Neuronal stem cell (in vitro differentiated cells): ENCODE results near the gene PCDHA12.
"Not testable (repeated sequence)": the region's sequence is repeated elsewhere in the genome, so short reads cannot be mapped to it uniquely, and the experiment has no call there.

ENCODE experiments used
- DNase-seq: peaks from one replicate; pipeline ENCODE4 v3.0.0-alpha.2; 2013; ENCODE audit warnings: low spot score
- H2AFZ ChIP-seq: one replicate; pipeline ENCODE4 v1.6.1; 2013; ENCODE audit warnings: mild to moderate bottlenecking, low read length, inconsistent platforms
- H2AK5ac ChIP-seq: 2 replicates; pipeline ENCODE4 v1.6.1; 2013; ENCODE audit warnings: low read depth, mild to moderate bottlenecking, inconsistent platforms, low read length, moderate library complexity, mixed read lengths
- H2BK120ac ChIP-seq: 2 replicates; pipeline ENCODE4 v1.6.1; 2013; ENCODE audit warnings: low read depth, mild to moderate bottlenecking, inconsistent platforms, low read length, moderate library complexity, mixed read lengths
- H2BK12ac ChIP-seq: one replicate; pipeline ENCODE4 v1.6.1; 2013; ENCODE audit warnings: low read length, inconsistent platforms
- H2BK15ac ChIP-seq: 2 replicates; pipeline ENCODE4 v1.6.1; 2013; ENCODE audit warnings: mild to moderate bottlenecking, low read length, inconsistent platforms, mixed read lengths
- H2BK5ac ChIP-seq: one replicate; pipeline ENCODE4 v1.6.1; 2013; ENCODE audit warnings: inconsistent platforms, mild to moderate bottlenecking, low read length, moderate library complexity
- H3K14ac ChIP-seq: one replicate; pipeline ENCODE4 v1.6.1; 2013; ENCODE audit warnings: low read length, inconsistent platforms
- H3K18ac ChIP-seq: 2 replicates; pipeline ENCODE4 v1.6.1; 2013; ENCODE audit warnings: low read length, inconsistent platforms
- H3K23ac ChIP-seq: 2 replicates; pipeline ENCODE4 v1.6.1; 2013; ENCODE audit warnings: low read depth, mild to moderate bottlenecking, mixed read lengths, low read length, inconsistent platforms; ENCODE audit not compliant: poor library complexity
- H3K27ac ChIP-seq: replicated peaks from 3 replicates; pipeline ENCODE4 v1.5.1; 2013; ENCODE audit warnings: low read length, inconsistent platforms
- H3K27me3 ChIP-seq, 3 experiments: 2 replicates each; pipeline ENCODE4 v1.6.1; 2013; ENCODE audit warnings: low read length in 3 of 3, mild to moderate bottlenecking in 2 of 3, inconsistent platforms in 1 of 3, low read depth in 1 of 3, mixed read lengths in 1 of 3, moderate library complexity in 1 of 3; ENCODE audit not compliant: control insufficient read depth in 3 of 3, insufficient read depth in 3 of 3
- H3K36me3 ChIP-seq, 2 donors: replicated peaks in 1 of 2; 2 replicates each; pipeline ENCODE4 v1.6.1; 2013; ENCODE audit warnings: low read length in 2 of 2; ENCODE audit not compliant: control insufficient read depth in 2 of 2, insufficient read depth in 2 of 2
- H3K4ac ChIP-seq: 2 replicates; pipeline ENCODE4 v1.6.1; 2013; ENCODE audit warnings: inconsistent platforms, mild to moderate bottlenecking, low read length, moderate library complexity
- H3K4me1 ChIP-seq, 2 donors: 1 replicate in 1 of 2; 2 replicates in 1 of 2; pipeline ENCODE4 v1.6.1; 2013; ENCODE audit warnings: low read length in 2 of 2, low read depth in 1 of 2; ENCODE audit not compliant: control insufficient read depth in 2 of 2, insufficient read depth in 1 of 2
- H3K4me2 ChIP-seq: one replicate; pipeline ENCODE4 v1.6.1; 2013; ENCODE audit warnings: mild to moderate bottlenecking, low read length, inconsistent platforms; ENCODE audit not compliant: insufficient read depth, poor library complexity, severe bottlenecking
- H3K4me3 ChIP-seq, 2 donors: 2 replicates each; pipeline ENCODE4 v1.5.1; 2013; ENCODE audit warnings: low read length in 2 of 2, mild to moderate bottlenecking in 2 of 2, inconsistent platforms in 1 of 2, moderate library complexity in 1 of 2
- H3K79me1 ChIP-seq: one replicate; pipeline ENCODE4 v1.6.1; 2013; ENCODE audit warnings: low read depth, mild to moderate bottlenecking, inconsistent platforms, low read length, moderate library complexity
- H3K9ac ChIP-seq: one replicate; pipeline ENCODE4 v1.6.1; 2013; ENCODE audit warnings: mild to moderate bottlenecking, low read depth, low read length, inconsistent platforms; ENCODE audit not compliant: poor library complexity
- H3K9me3 ChIP-seq, 2 donors: replicated peaks in 1 of 2; 2 replicates each; pipeline versions ENCODE3 to v1.6.1; 2013; ENCODE audit warnings: low read length in 2 of 2, mild to moderate bottlenecking in 2 of 2, inconsistent platforms in 1 of 2, low read depth in 1 of 2, mixed read lengths in 1 of 2, moderate library complexity in 1 of 2; ENCODE audit not compliant: control insufficient read depth in 2 of 2, insufficient read depth in 1 of 2
- H4K8ac ChIP-seq: one replicate; pipeline ENCODE4 v1.6.1; 2013; ENCODE audit warnings: low read depth, mild to moderate bottlenecking, inconsistent platforms, low read length, moderate library complexity
- H4K91ac ChIP-seq: one replicate; pipeline ENCODE4 v1.6.1; 2013; ENCODE audit warnings: low read length, low read depth, mild to moderate bottlenecking, inconsistent platforms; ENCODE audit not compliant: poor library complexity
- WGBS, 2 donors: extraction: QIAGEN DNeasy Blood & Tissue Kit; methylation state at CpG; one replicate each; pipeline ENCODE4 v1.1.7; 2013; ENCODE audit warnings: missing lambda C conversion rate in 2 of 2, mixed read lengths in 1 of 2; ENCODE audit not compliant: insufficient read length in 2 of 2, insufficient replicate concordance in 1 of 2; ENCODE audit errors: extremely low coverage in 2 of 2; 5-methylcytosine and 5-hydroxymethylcytosine counted together

PCDHA12 gene

GRCh38 chr5:140848139-140849102 lies 26.7 kb upstream of the PCDHA12 start, which contains the start of gene PCDHA9:
Gene PCDHA9, plus strand, starts transcription at chr5:140848382. Its CDS starts 114 bp downstream, at chr5:140848496.
- not testable (repeated sequence) for H3K18ac ChIP-seq, H3K4me1 ChIP-seq, H3K27ac ChIP-seq, H2BK120ac ChIP-seq, H3K23ac ChIP-seq, H2BK15ac ChIP-seq, H3K4me2 ChIP-seq, H3K14ac ChIP-seq, H2AK5ac ChIP-seq, H3K36me3 ChIP-seq, H3K27me3 ChIP-seq, H2BK5ac ChIP-seq, H2BK12ac ChIP-seq, H3K4ac ChIP-seq, H4K8ac ChIP-seq, H4K91ac ChIP-seq, H3K9ac ChIP-seq, DNase-seq, H2AFZ ChIP-seq, H3K79me1 ChIP-seq, H3K4me3 ChIP-seq
- peaks cover 0 to 40% of the 10 kb centered on the region in 2 donors for H3K9me3 ChIP-seq
- WGBS, 2 donors: no CpG with 5 or more reads among the region's 48 CpGs

GRCh38 chr5:140849831-140850634 lies 25.1 kb upstream of the PCDHA12 start:
- not testable (repeated sequence) for H3K18ac ChIP-seq, H2BK120ac ChIP-seq, H3K23ac ChIP-seq, H3K14ac ChIP-seq, DNase-seq, H4K8ac ChIP-seq, H4K91ac ChIP-seq, H3K27me3 ChIP-seq, H3K4me2 ChIP-seq, H3K4me3 ChIP-seq, H3K79me1 ChIP-seq, H3K27ac ChIP-seq, H3K4ac ChIP-seq, H2AK5ac ChIP-seq, H3K4me1 ChIP-seq, H2BK12ac ChIP-seq, H2BK5ac ChIP-seq, H3K9ac ChIP-seq, H2BK15ac ChIP-seq, H3K36me3 ChIP-seq, H2AFZ ChIP-seq
- H3K9me3 ChIP-seq: peaks cover 0 to 30% of the 10 kb centered on the region in 2 donors
- WGBS, 2 donors: no CpG with 5 or more reads among the region's 101 CpGs

- peak within 1 kb of the TSS in 1 of 2 donors; percentile 74 for H3K4me3 ChIP-seq
- no peak within 1 kb of the TSS for H3K18ac ChIP-seq
- H3K14ac ChIP-seq: no peak within 1 kb of the TSS
- H3K9me3 ChIP-seq: peaks cover 5 to 34% of the 10 kb centered on the region in 2 donors
- no peak within 1 kb of the TSS for H2BK5ac ChIP-seq
- H2BK12ac ChIP-seq: no peak within 1 kb of the TSS
- no peak within 1 kb of the TSS for H2BK15ac ChIP-seq
- H3K27me3 ChIP-seq: no peaks in the 10 kb centered on the region
- peaks cover 4% of the 10 kb centered on the region for H3K79me1 ChIP-seq
- H4K8ac ChIP-seq: no peak within 1 kb of the TSS
- H2AFZ ChIP-seq: no peak within 1 kb of the TSS
- no peak within 1 kb of the TSS for H2AK5ac ChIP-seq
- H3K4me2 ChIP-seq: no peak within 1 kb of the TSS
- no peak within 1 kb of the TSS for H2BK120ac ChIP-seq
- peak within 1 kb of the TSS; percentile 44 for H3K9ac ChIP-seq
- peaks cover 0 to 11% of the 10 kb centered on the region in 2 donors for H3K36me3 ChIP-seq
- no peak within 1 kb of the TSS for H3K27ac ChIP-seq
- peak; percentile 24 for DNase-seq
- H3K23ac ChIP-seq: no peak within 1 kb of the TSS
- no peak within 1 kb of the TSS for H3K4ac ChIP-seq
- no peak within 1 kb of the TSS for H4K91ac ChIP-seq
- WGBS, 2 donors: no CpG with 5 or more reads among the region's 44 CpGs
- H3K4me1 ChIP-seq: no peaks in the 10 kb centered on the region
These were observed 19.1 kb upstream of the PCDHA12 start, which contains the start of gene PCDHA10 for GRCh38 chr5:140855772-140856674. Gene PCDHA10, plus strand, starts transcription at chr5:140855897. Its CDS starts 152 bp downstream, at chr5:140856049.
